Urinary bladder (tissue), 4 donors: ENCODE results near the gene TFDP1. TPM values are rescaled to one million over a fixed set of nuclear protein-coding genes. Genes with fewer than 3 reads are reported as not detected.
"Not testable (repeated sequence)": the region's sequence is repeated elsewhere in the genome, so short reads cannot be mapped to it uniquely, and the experiment has no call there.

ENCODE experiments used
- DNase-seq: peaks from one replicate; pipeline ENCODE4 v3.0.0-alpha.2; 2015; ENCODE audit errors: extremely low spot score
- H3K27ac ChIP-seq: one replicate; pipeline ENCODE4 v1.5.1; 2013; ENCODE audit warnings: low read depth, mild to moderate bottlenecking, moderate library complexity
- H3K36me3 ChIP-seq: one replicate; pipeline ENCODE4 v1.6.1; 2013; ENCODE audit warnings: mild to moderate bottlenecking, moderate library complexity; ENCODE audit not compliant: insufficient read depth
- H3K4me1 ChIP-seq: one replicate; pipeline ENCODE4 v1.6.1; 2013; ENCODE audit warnings: mild to moderate bottlenecking, moderate library complexity; ENCODE audit not compliant: insufficient read depth
- H3K4me3 ChIP-seq: one replicate; pipeline ENCODE4 v1.5.1; 2013; ENCODE audit warnings: low read depth, low read length
- WGBS: extraction: QIAGEN DNeasy Blood & Tissue Kit; methylation state at CpG from one replicate; pipeline ENCODE4 v1.1.7; 2013; 5-methylcytosine and 5-hydroxymethylcytosine counted together
- polyA plus RNA-seq: library from polyadenylated mRNA; stranded (reverse); fragments of 200-250 nt; gene quantifications from one replicate; pipeline ENCODE4 v1.2.3, GENCODE V29; 2013
- total RNA-seq: library from RNA; depleted of rRNA; stranded (reverse); fragments of >200 nt; gene quantifications from one replicate; pipeline ENCODE4 v1.2.3, GENCODE V29; 2014
- donor health status: healthy with polysubstance abuse.
- donor health status: healthy.

Gene TFDP1
- total and polyA plus RNA-seq, 2 donors, result 33.6 to 44.4 TPM

- H3K4me3 ChIP-seq, result no peak overlapping the region
- H3K4me1 ChIP-seq, result no peaks in the 10 kb centered on the region
- no peak overlapping the region for H3K27ac ChIP-seq
- WGBS, result 94% methylated on average over 5 of the region's 5 CpGs
- H3K36me3 ChIP-seq, result no peaks in the 10 kb centered on the region
- no peak for DNase-seq
Observed at GRCh38 chr13:113557013-113557412, 27.5 kb upstream of the TFDP1 start.

DNA sequence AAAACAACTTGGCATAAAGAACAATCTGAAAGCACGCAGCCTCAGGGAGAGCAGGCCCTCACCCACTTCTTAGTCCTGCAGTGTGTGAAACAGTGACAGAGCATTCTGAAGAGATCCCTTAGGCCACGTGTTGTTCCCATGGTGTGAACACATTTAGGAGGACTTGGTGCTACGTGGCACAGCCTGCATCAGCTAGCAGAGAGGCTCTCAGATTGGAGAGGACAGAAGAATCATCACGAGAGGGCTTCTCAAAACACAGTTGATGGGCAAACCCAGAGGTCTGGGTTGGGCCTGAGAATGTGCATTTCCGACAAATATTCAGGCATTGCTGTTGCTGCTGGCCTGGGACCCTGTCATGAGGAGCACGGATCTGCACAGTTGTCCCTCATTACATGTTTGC is 26.1 kb upstream of the TFDP1 start:
- H3K4me3 ChIP-seq, result no peak overlapping the region
- no peak for DNase-seq
- no peaks in the 10 kb centered on the region for H3K4me1 ChIP-seq
- no peak overlapping the region for H3K27ac ChIP-seq
- WGBS, result 87% methylated on average over 6 of the region's 6 CpGs
- no peaks in the 10 kb centered on the region for H3K36me3 ChIP-seq

GRCh38 chr13:113559061-113559460 is 25.5 kb upstream of the TFDP1 start:
- Histone ChIP-seq H3K4me1 (no peaks in the 10 kb centered on the region), H3K36me3 (no peaks in the 10 kb centered on the region), H3K27ac (no peak overlapping the region), H3K4me3 (no peak overlapping the region)
- DNase-seq, result no peak
- WGBS, result 84% methylated on average over 7 of the region's 7 CpGs

GRCh38 chr13:113559901-113560644 is 24.5 kb upstream of the TFDP1 start:
- no peak overlapping the region for H3K27ac ChIP-seq
- H3K4me1 ChIP-seq, result no peaks in the 10 kb centered on the region
- WGBS, result 89% methylated on average over 56 of the region's 56 CpGs
- H3K36me3 ChIP-seq, result no peaks in the 10 kb centered on the region
- H3K4me3 ChIP-seq, result no peak overlapping the region
- DNase-seq, result no peak

GRCh38 chr13:113560645-113561416 is 23.7 kb upstream of the TFDP1 start:
- H3K36me3 ChIP-seq, result no peaks in the 10 kb centered on the region
- H3K27ac ChIP-seq, result no peak overlapping the region
- no peaks in the 10 kb centered on the region for H3K4me1 ChIP-seq
- no peak for DNase-seq
- no peak overlapping the region for H3K4me3 ChIP-seq
- 86% methylated on average over 18 of the region's 18 CpGs for WGBS

GRCh38 chr13:113561417-113562084 is 23.0 kb upstream of the TFDP1 start:
- DNase-seq, result no peak

GRCh38 chr13:113562085-113562749 is 22.3 kb upstream of the TFDP1 start:
- WGBS, result 19% methylated on average over 14 of the region's 14 CpGs
- no peaks in the 10 kb centered on the region for H3K36me3 ChIP-seq
- H3K4me1 ChIP-seq, result no peaks in the 10 kb centered on the region
- H3K27ac ChIP-seq, result no peak overlapping the region
- no peak overlapping the region for H3K4me3 ChIP-seq
- no peak for DNase-seq

More at GRCh38 chr13:113561417-113562084, 23.0 kb upstream of the TFDP1 start:
- 91% methylated on average over 19 of the region's 19 CpGs for WGBS
- no peak overlapping the region for H3K27ac ChIP-seq
- H3K4me1 ChIP-seq, result no peaks in the 10 kb centered on the region
- no peak overlapping the region for H3K4me3 ChIP-seq
- no peaks in the 10 kb centered on the region for H3K36me3 ChIP-seq

DNA sequence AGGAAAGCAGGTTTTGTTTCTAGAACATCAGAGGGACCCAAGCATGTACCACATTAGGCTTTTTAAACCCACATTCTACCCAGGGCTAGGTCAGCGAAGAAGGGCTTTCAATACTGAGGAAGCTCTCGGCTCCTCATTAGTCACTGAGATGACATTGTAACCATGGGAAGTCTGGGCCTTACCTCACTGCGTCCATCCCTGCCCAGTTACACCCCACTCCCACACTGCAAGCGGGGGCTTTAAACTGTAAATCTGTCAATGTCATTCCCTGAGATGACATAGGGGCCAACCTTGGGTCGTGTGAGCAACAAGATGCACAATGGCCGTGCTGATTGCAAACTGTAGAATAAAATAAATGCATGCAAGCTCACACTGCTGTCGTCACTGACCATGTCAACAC is 21.7 kb upstream of the TFDP1 start:
- no peak for DNase-seq
- WGBS, result 67% methylated on average over 7 of the region's 7 CpGs
- H3K36me3 ChIP-seq, result no peaks in the 10 kb centered on the region

DNA sequence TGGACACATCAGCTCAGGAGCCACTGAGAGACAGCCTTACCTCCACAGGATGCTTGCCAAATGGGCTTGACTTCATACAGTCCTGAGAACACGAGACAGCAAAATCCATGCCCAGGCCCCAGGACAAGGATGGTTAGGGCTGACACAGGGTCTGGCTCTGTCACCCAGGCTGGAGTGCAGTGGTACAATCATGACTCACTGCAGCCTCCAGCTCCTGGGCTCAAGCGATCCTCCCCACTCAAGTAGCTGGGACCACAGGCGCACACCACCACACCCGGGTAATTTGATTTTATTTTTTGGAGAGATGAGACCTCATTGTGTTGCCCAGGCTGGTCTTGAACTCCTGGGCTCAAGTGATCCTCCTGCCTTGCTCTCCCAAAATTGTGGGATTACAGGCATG is 21.0 kb upstream of the TFDP1 start:
- H3K27ac ChIP-seq, H3K36me3 ChIP-seq, H3K4me1 ChIP-seq, DNase-seq, H3K4me3 ChIP-seq: not testable (repeated sequence)
- WGBS, result 79% methylated on average over 4 of the region's 4 CpGs

More for the DNA sequence above, 21.7 kb upstream of the TFDP1 start:
- Histone ChIP-seq H3K4me3 (no peak overlapping the region), H3K27ac (no peak overlapping the region), H3K4me1 (no peaks in the 10 kb centered on the region)

GRCh38 chr13:113564331-113565023 is 20.1 kb upstream of the TFDP1 start:
- Histone ChIP-seq H3K4me3 (no peak overlapping the region), H3K36me3 (no peaks in the 10 kb centered on the region), H3K4me1 (no peaks in the 10 kb centered on the region), H3K27ac (no peak overlapping the region)
- 80% methylated on average over 17 of the region's 17 CpGs for WGBS
- no peak for DNase-seq

GRCh38 chr13:113565526-113566226 is 18.9 kb upstream of the TFDP1 start:
- no peak overlapping the region for H3K4me3 ChIP-seq
- H3K27ac ChIP-seq, result no peak overlapping the region
- DNase-seq, result no peak
- H3K36me3 ChIP-seq, result no peaks in the 10 kb centered on the region
- no peaks in the 10 kb centered on the region for H3K4me1 ChIP-seq
- 85% methylated on average over 26 of the region's 26 CpGs for WGBS

GRCh38 chr13:113566227-113566561 is 18.4 kb upstream of the TFDP1 start:
- DNase-seq, result no peak
- Histone ChIP-seq H3K4me1 (no peaks in the 10 kb centered on the region), H3K4me3 (no peak overlapping the region), H3K36me3 (no peaks in the 10 kb centered on the region), H3K27ac (no peak overlapping the region)
- WGBS, result 89% methylated on average over 17 of the region's 17 CpGs
